ENCODE data around the gene SMCP.

DNA sequence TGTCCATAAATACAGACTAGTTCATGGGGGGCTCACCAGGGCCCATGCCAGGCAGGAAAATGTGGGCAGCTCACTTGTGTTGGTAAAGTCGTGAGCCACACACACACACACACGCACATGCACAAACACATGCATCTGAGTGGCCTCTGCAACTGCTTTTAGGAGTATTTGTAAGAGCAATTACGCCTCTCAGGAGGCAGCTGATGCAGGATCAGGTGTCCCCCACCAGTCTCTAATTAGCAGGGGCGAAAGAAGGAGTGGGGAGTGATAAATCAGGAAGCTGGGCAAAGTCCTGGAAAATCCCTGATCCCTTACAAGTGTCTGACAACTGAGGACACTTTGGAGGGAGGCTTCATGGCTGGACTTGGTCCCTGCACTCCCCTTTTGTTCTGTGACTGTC is 24.5 kb downstream of the SMCP start:
- no peak for TF ChIP-seq CTCF (IDR thresholded peaks at IDR 0.05 in 4 of 5, conservative IDR thresholded peaks at IDR 0.05 in 1 of 5)
- no peak for TF ChIP-seq POLR2A (IDR thresholded peaks at IDR 0.05)

Data from gastrocnemius medialis (tissue), 4 donors.